ENCODE results near the gene KCNH1.
A peak's percentile ranks its signal among the peaks of the same experiment; 100 is the strongest.

KCNH1 gene

GRCh38 chr1:210747890-210748289 lies 386.1 kb downstream of the KCNH1 start:
- no peak for DNase-seq

DNA sequence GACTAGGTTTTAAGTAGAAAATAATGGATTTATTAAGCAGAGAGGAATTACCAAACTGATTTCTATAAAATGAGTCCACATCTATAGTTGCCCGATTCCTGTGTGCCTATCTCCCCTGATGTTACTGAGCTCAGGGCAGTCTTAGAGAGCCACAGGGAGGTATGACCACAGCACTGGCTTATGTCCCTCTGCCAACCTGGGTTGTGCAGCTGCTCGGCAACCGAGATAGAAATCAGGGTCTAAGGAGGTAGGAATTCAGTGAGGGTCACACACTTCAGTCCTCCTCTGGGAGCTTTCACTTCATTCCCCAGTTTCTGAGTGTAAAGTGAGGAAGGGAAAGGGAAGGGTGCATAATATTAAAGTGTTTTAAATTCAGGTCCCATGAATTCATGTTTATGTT lies 386.8 kb downstream of the KCNH1 start:
- no peak for DNase-seq

GRCh38 chr1:210746024-210746731 lies 387.8 kb downstream of the KCNH1 start:
- no peak for DNase-seq

DNA sequence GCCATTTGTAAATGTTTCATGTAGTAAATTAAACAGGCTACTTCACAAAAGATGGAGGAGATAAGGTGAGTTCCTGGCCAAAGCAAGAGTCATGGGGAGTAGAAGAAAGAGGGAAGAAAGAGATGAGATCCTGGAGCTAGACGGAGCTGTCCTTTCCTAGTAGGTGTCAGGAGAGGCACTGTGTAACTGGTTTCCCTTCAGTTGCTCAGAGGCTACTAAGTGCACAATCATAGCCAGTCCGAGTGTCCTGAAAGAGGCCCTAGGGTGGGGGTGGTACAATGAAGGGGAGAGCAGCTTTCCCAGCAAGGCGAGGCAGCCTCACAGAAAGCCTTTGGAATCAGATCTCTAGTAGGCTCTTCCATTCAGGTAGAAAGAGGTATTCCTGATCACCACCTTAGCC lies 390.9 kb downstream of the KCNH1 start:
- no peak for DNase-seq

DNA sequence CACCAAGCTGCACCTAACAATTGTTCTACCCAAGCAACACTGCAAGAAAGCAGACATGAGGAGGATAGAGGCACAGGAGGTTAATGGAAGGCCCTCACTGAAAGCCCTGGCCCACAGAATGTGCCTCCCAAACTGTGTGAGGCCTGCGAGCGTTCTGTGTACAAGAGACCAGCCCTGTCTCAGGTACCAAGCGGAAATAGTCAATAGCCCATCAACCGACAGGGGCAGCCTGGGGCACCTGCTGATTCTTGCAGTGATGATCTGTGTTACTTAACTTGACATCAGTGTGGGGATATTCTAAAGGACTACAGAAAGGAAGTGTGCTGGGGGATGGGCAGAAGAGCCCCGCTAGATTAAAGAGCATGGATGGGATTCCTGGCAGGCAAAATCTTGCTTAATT lies 392.4 kb downstream of the KCNH1 start:
- DNase-seq: no peak

DNA sequence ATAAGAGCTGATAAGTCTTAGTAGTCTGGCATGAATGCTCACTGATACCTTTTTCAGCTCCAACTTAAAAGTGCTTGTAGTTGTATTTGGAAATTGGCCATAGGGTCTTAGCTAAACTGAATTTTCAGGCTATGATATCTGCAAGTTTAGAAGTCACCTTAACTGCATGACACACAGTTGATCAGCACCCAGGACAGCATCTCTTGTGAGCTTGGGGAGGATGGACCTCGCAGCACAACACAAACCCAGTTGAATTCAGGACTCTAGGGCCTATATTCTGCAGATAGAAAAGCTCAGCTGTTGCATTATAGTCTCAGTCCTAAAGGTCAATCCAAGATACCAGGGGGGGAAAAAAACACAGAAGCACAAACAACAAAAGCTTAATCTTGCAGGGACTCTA lies 394.3 kb downstream of the KCNH1 start:
- no peak for DNase-seq

DNA sequence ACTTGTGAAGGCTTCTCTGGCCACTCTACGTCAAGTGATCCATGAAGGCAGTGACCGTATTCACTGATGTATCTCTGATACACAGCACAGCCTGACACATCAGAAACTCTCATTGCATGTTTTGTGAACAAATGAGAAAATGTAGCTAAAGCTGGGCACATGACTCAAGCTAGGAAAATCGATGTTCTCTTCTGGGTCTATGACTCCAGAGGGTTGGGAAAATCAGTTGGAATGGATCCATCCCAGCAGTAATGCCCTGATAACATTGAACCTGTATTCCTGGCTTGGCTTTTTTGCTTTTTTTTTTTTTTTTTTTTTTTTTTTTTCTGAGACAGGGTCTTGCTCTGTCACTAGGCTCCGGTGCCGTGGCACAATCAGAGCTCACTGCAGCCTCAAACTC lies 395.7 kb downstream of the KCNH1 start:
- DNase-seq: no peak

- no peak for DNase-seq
Observed at GRCh38 chr1:210736713-210737112, 397.2 kb downstream of the KCNH1 start.

DNA sequence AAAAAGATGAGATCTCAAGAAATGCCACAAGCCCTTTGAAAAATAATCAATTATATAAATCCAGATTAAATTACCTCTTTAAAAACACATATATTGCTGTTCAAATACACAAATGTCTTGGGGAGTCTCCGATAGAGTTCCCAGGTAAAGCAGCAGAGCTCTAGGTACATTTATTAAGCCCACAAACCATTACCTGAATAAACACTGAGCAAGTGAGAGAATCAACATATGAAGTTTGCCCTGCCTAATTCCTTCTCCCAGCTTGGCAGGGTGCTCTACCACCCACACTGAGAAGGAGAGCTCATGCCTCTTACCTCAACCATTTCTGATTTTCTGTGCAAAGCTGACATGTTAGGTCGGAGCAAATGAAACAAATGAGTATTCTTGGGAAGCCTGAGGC lies 402.4 kb downstream of the KCNH1 start:
- no peak for DNase-seq

- DNase-seq: peak; percentile 14
Observed at GRCh38 chr1:210731193-210731592, 402.8 kb downstream of the KCNH1 start.

GRCh38 chr1:210730023-210730422 lies 403.9 kb downstream of the KCNH1 start:
- DNase-seq: no peak

GRCh38 chr1:210728437-210729149 lies 405.4 kb downstream of the KCNH1 start:
- DNase-seq: no peak

- DNase-seq: no peak
Observed at GRCh38 chr1:210727709-210728108, 406.2 kb downstream of the KCNH1 start.

DNA sequence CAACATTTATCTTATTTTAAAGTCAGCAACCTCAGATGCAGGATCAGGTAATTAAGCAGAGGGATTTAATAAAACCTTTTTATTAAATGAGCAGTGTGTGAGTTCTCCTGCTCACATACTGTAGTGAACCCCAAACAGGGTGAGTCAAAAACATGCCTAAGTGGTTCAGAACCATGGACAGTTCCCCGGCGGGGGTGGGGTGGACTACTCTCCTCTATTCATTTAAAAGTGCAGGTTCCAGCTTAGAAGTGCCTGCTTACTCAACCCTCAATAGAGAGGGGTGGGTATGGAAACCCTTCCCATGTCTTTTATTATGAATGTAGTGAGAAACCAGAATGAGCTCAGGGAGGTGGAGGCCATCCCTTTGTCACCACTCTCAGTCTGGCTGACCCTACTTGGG lies 407.3 kb downstream of the KCNH1 start:
- peak; percentile 1 for DNase-seq

DNA sequence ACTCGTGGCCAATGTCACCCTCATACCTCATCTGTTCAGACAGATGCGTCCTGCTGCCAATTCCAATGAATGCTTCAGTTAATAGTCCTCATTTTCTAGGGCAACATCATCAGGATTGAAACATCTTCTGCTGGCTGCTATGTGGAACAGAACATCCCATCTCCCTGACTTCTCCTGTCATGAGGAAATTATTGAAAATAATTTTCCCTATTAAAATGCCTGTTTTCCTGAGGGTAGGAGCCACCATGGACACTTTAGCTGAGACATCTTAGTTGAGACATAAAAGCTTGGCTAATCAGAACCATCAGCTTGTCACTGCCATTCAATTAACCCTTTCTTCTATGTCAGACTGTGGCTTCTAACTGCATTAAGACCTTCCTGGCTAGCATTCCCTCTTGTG lies 409.2 kb downstream of the KCNH1 start:
- no peak for DNase-seq

DNA sequence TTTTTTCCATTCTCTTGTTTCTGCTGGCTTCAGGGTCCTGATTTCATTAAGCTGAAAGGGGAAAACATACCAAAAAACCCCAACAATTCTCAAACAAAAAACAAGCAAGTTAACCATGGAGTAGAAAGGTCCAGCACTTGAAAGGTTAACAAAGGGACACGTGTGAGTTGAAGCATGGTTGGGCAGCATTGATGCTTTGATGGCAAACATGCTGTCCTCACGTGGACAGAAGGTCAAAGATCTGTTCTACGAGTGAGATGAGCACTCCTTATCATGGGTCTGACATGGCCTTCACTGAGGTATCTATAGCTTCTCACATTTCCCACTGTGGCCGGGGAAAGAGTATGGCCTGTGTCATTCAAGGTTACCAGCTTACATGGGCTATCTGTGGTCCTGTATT lies 410.3 kb downstream of the KCNH1 start:
- DNase-seq: no peak

GRCh38 chr1:210722410-210723081 lies 411.4 kb downstream of the KCNH1 start:
- no peak for DNase-seq

DNA sequence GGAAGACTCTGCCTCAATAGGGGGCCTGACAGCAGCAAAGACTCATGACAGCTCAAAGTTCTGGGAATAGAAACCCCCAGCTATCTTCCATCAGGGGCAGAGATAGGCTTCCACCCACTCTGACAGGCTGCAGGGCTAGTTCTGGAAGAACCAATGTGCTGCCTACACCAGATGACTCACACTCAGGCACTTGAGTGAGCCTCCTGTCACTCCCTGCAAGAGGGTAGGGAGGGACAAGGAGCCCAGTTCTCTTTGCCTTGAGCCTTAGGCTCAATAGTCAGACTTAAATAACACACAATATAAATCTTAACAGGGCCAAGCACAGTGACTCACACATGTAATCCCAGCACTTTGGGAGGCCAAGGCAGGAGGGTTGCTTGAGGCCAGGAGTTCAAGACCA lies 418.9 kb downstream of the KCNH1 start:
- no peak for DNase-seq

DNA sequence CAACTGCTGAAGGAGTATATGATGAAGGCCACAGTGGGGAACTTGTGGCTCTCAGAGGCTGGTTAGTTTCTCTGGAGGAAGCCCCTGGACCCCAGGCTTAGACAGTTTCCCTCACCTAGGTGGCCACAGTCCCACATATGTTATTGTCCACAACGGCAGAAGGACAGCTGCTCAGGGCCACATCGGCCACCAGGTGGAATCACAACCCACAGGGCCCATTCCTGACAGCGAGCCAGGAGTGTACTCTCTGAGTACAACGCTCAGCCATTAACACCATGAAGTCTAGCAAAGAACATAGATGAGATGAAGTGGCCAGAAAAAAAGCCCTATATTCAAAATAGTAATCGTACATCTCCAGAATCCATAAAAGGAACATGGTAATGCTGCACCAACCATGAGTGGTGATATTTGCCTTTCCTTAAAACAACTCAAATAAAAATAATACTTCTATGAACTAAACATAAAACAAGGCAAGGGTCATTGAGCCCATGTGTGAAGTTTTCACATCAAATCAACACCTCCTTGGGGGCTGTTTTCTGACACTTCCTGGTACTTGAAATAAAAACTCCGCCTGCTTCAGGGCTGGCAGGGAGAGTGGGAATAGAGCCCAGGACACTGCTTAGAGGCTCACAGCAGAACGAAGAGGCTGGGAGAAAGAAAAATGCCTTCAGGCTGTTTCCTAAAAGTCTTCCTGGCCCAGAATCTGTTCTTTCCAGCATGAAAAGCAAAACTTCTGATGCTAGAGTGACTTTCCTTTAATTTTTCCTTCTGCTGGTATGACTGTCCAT lies 421.9 kb downstream of the KCNH1 start:
- DNase-seq: no peak

DNA sequence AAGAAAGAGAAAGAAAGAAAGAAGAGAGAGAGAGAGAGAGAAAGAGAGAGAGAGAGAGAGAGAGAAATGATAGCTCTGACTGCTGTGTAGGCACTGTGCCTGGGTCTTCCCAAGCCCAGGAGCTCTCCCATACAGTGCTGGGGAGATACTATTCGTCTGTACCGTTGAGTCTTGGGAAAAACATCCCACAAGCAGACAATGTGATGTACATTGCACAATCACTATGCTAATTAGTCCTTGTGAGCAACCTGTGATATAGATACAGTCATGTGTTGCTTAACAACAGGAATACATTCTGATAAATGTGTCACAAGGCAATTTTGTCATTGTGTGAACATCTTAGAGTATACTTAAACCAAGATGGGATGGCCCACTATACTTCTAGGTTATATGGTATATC lies 424.2 kb downstream of the KCNH1 start:
- DNase-seq: no peak

DNA sequence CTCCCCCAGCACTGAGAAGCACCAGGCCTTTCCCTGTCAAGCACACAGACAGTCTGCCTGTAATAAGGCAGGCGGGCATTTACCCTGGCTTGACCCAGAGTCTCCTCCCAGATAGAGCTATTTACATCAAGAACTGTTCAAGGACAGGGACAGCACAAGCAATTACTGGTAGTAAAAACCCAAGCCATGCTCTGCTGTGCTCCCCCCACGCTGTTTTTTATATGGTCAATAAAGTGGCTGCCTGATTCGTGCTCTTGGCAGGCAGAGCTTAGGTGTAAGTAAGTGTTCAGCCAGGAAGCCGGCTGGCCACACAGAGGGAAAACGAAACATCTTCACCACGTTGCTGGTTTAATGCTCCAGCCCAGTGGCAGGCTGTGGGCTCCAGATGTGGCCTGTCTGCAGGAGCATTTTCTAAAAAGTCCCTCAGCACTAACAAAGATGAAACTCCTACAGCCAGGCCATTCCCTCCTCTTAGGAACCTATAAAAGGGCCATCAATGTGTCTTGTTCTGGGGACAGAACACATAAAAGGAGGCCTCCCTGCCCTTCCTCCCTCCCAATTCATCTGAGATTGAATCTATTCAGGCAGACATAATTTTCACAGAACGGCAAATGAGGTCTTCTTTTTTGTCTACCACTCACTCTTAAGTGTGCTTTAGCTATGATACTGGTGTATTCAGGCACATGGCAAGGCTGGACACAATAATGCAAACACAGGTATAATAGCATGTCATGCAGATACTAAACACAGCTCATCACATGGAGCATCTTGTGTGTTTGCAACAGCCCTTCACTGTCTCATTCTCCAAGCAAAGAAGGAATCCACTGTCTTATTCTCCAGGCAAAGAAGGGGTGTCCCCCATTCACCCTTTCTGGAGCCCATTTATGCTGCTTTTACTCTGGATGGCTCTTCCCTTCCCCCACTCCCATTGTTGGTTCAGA lies 426.4 kb downstream of the KCNH1 start:
- DNase-seq: no peak

DNA sequence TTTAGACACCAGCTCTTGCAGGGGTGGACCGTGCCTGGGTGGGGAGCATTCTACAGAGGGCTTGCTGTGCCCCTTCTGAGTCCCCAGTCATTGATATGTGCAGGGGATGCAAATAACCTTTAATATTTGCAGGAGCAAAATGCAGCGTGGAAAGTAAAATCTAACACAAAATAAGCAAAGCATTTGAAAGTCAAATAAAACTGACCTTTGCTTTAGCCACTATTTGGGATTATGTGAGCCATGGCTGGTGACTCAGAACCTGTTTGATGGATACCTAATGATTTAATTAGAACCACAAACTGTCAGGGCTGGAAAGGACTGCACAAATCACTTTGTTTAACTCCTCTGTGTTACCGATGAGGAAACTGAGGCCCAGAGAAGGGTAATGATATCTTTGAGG lies 427.7 kb downstream of the KCNH1 start:
- no peak for DNase-seq

Data from KG1 (cell line).